ENCODE measurements around the gene EXOC5.

DNA sequence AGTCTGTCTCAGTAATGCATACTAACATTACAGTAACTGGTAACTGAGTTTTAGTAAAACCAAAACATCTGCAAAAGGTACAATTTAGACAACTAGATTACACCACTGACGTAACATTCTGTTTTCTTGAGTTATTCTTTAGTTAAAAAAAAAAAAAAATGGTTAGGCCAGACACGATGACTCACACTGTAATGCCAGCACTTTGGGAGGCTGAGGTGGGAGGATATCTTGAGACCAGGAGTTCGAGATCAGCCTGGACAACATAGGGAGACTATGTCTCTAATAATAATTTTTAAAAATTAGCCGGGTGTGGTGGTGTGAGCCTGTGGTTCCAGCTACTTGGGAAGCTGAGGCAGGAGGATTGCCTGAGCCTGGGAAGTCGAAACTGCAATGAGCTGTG lies 34.2 kb upstream of the EXOC5 start:
- TF ChIP-seq, protein P1, sequence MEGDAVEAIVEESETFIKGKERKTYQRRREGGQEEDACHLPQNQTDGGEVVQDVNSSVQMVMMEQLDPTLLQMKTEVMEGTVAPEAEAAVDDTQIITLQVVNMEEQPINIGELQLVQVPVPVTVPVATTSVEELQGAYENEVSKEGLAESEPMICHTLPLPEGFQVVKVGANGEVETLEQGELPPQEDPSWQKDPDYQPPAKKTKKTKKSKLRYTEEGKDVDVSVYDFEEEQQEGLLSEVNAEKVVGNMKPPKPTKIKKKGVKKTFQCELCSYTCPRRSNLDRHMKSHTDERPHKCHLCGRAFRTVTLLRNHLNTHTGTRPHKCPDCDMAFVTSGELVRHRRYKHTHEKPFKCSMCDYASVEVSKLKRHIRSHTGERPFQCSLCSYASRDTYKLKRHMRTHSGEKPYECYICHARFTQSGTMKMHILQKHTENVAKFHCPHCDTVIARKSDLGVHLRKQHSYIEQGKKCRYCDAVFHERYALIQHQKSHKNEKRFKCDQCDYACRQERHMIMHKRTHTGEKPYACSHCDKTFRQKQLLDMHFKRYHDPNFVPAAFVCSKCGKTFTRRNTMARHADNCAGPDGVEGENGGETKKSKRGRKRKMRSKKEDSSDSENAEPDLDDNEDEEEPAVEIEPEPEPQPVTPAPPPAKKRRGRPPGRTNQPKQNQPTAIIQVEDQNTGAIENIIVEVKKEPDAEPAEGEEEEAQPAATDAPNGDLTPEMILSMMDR (IDR thresholded peaks at IDR 0.05), result no peak
- TF ChIP-seq POLR2A (IDR thresholded peaks at IDR 0.05), result no peak
